Spinal cord (tissue), 10 donors: ENCODE data around the gene ATF7IP. TPM values are rescaled to one million over a fixed set of nuclear protein-coding genes. Genes with fewer than 3 reads are reported as not detected.

Experiments used
- DNase-seq, 6 donors: peaks; one replicate each; pipeline versions ENCODE4 v3.0.0 to v3.0.0-alpha.2; 2013 to 2015; ENCODE audit warnings: low spot score in 6 of 6, low read depth in 4 of 6
- H3K27ac ChIP-seq: one replicate; pipeline ENCODE4 v1.5.1; 2013; ENCODE audit warnings: low read depth, low read length, control low read depth
- H3K27me3 ChIP-seq: one replicate; pipeline ENCODE4 v1.6.1; 2013; ENCODE audit warnings: low read length; ENCODE audit not compliant: control insufficient read depth, insufficient read depth
- H3K36me3 ChIP-seq: one replicate; pipeline ENCODE4 v1.6.1; 2013; ENCODE audit warnings: low read length; ENCODE audit not compliant: control insufficient read depth, insufficient read depth
- H3K4me1 ChIP-seq: one replicate; pipeline ENCODE4 v1.6.1; 2013; ENCODE audit warnings: low read length; ENCODE audit not compliant: control insufficient read depth, insufficient read depth
- H3K4me3 ChIP-seq: one replicate; pipeline ENCODE4 v1.5.1; 2013; ENCODE audit warnings: low read depth, low read length, control low read depth
- H3K9me3 ChIP-seq: one replicate; pipeline ENCODE4 v1.6.1; 2013; ENCODE audit warnings: low read length; ENCODE audit not compliant: control insufficient read depth, insufficient read depth
- WGBS: methylation state at CpG from one replicate; pipeline ENCODE4 v1.1.5; 2013; ENCODE audit warnings: missing lambda C conversion rate; ENCODE audit not compliant: insufficient coverage; 5-methylcytosine and 5-hydroxymethylcytosine counted together
- polyA plus RNA-seq, 2 donors: library from polyadenylated mRNA; unstranded; fragments of 120-200 nt; gene quantifications; one replicate each; pipeline ENCODE4 v1.2.1, GENCODE V29; 2013; ENCODE audit not compliant: insufficient read length in 2 of 2
- total RNA-seq, 2 donors: library from RNA; depleted of rRNA in 1 of 2; stranded (reverse); fragments of 120-200 nt in 1 of 2; fragments of >200 nt in 1 of 2; gene quantifications; one replicate each; pipeline versions ENCODE4 v1.2.3 to v1.2.4, GENCODE V29; 2013 to 2014
- donor health status: healthy.

ATF7IP gene
- total and polyA plus RNA-seq, 4 donors, result 42.3 to 73.5 (median 54.5) TPM

GRCh38 chr12:14454098-14454907 lies 88.8 kb downstream of the ATF7IP start:
- no peaks in the 10 kb centered on the region for H3K27me3 ChIP-seq
- WGBS, result 56% methylated on average over 1 of the region's 2 CpGs

GRCh38 chr12:14460212-14460841 lies 94.8 kb downstream of the ATF7IP start:
- H3K36me3 ChIP-seq, result peaks cover 16% of the 10 kb centered on the region
- H3K4me1 ChIP-seq, result peaks cover 2% of the 10 kb centered on the region
- H3K4me3 ChIP-seq, result no peak overlapping the region
- H3K9me3 ChIP-seq, result no peaks in the 10 kb centered on the region
- no peaks in the 10 kb centered on the region for H3K27me3 ChIP-seq
- H3K27ac ChIP-seq, result no peak overlapping the region
- 86% methylated on average over 2 of the region's 5 CpGs for WGBS
- DNase-seq, result no peak

More at GRCh38 chr12:14454098-14454907, 88.8 kb downstream of the ATF7IP start:
- Histone ChIP-seq H3K36me3 (peaks cover 20% of the 10 kb centered on the region), H3K27ac (no peak overlapping the region), H3K4me1 (no peaks in the 10 kb centered on the region), H3K9me3 (no peaks in the 10 kb centered on the region), H3K4me3 (no peak overlapping the region)
- peak in 2 of 6 donors; percentile 6 to 17 for DNase-seq

GRCh38 chr12:14471497-14471896 lies 106.0 kb downstream of the ATF7IP start:
- Histone ChIP-seq H3K27ac (no peak overlapping the region), H3K27me3 (no peaks in the 10 kb centered on the region), H3K4me3 (no peak overlapping the region), H3K36me3 (peaks cover 11% of the 10 kb centered on the region), H3K9me3 (peaks cover 24% of the 10 kb centered on the region), H3K4me1 (no peaks in the 10 kb centered on the region)
- DNase-seq, result no peak
- WGBS, result no CpG with 5 or more reads among the region's 1 CpG

- DNase-seq, result peak in 2 of 6 donors; percentile 23 to 31
- Histone ChIP-seq H3K27me3 (no peaks in the 10 kb centered on the region), H3K9me3 (peaks cover 24% of the 10 kb centered on the region), H3K36me3 (peaks cover 7% of the 10 kb centered on the region), H3K4me3 (no peak overlapping the region), H3K4me1 (no peaks in the 10 kb centered on the region), H3K27ac (no peak overlapping the region)
- WGBS, result no CpG with 5 or more reads among the region's 4 CpGs
These were observed 108.3 kb downstream of the ATF7IP start for GRCh38 chr12:14473707-14474287.

GRCh38 chr12:14479004-14479403 lies 113.5 kb downstream of the ATF7IP start:
- H3K27ac ChIP-seq, result no peak overlapping the region
- peaks cover 22% of the 10 kb centered on the region for H3K36me3 ChIP-seq
- peaks cover 3% of the 10 kb centered on the region for H3K9me3 ChIP-seq
- no peaks in the 10 kb centered on the region for H3K27me3 ChIP-seq
- no peak overlapping the region for H3K4me3 ChIP-seq
- WGBS, result no CpG with 5 or more reads among the region's 1 CpG
- DNase-seq, result no peak
- H3K4me1 ChIP-seq, result no peaks in the 10 kb centered on the region

GRCh38 chr12:14481201-14481600 lies 115.7 kb downstream of the ATF7IP start:
- no peaks in the 10 kb centered on the region for H3K27me3 ChIP-seq
- no peaks in the 10 kb centered on the region for H3K4me1 ChIP-seq
- no peak overlapping the region for H3K4me3 ChIP-seq
- H3K9me3 ChIP-seq, result no peaks in the 10 kb centered on the region
- H3K36me3 ChIP-seq, result peaks cover 26% of the 10 kb centered on the region
- no peak for DNase-seq
- no peak overlapping the region for H3K27ac ChIP-seq

GRCh38 chr12:14482361-14482760 lies 116.9 kb downstream of the ATF7IP start:
- 100% methylated on average over 1 of the region's 1 CpG for WGBS

GRCh38 chr12:14482886-14483285 lies 117.4 kb downstream of the ATF7IP start:
- WGBS, result no CpG with 5 or more reads among the region's 2 CpGs
- no peak for DNase-seq
- H3K4me1 ChIP-seq, result no peaks in the 10 kb centered on the region
- H3K27me3 ChIP-seq, result no peaks in the 10 kb centered on the region
- H3K27ac ChIP-seq, result no peak overlapping the region
- H3K4me3 ChIP-seq, result no peak overlapping the region
- no peaks in the 10 kb centered on the region for H3K9me3 ChIP-seq
- peaks cover 25% of the 10 kb centered on the region for H3K36me3 ChIP-seq

More at GRCh38 chr12:14482361-14482760, 116.9 kb downstream of the ATF7IP start:
- no peak for DNase-seq
- Histone ChIP-seq H3K27me3 (no peaks in the 10 kb centered on the region), H3K4me1 (no peaks in the 10 kb centered on the region), H3K27ac (no peak overlapping the region), H3K4me3 (no peak overlapping the region), H3K36me3 (peaks cover 25% of the 10 kb centered on the region), H3K9me3 (no peaks in the 10 kb centered on the region)

GRCh38 chr12:14495326-14495725 lies 129.8 kb downstream of the ATF7IP start:
- no peaks in the 10 kb centered on the region for H3K27me3 ChIP-seq
- no peak for DNase-seq
- H3K27ac ChIP-seq, result no peak overlapping the region
- no peak overlapping the region for H3K4me3 ChIP-seq
- peaks cover 19% of the 10 kb centered on the region for H3K36me3 ChIP-seq
- 100% methylated on average over 2 of the region's 2 CpGs for WGBS
- peaks cover 2% of the 10 kb centered on the region for H3K9me3 ChIP-seq
- H3K4me1 ChIP-seq, result no peaks in the 10 kb centered on the region
